Fibroblast of villous mesenchyme (primary cell): ENCODE data around the gene P2RY13. TPM values are rescaled to one million over a fixed set of nuclear protein-coding genes. Genes with fewer than 3 reads are reported as not detected.

Experiments used
- DNase-seq: peaks from one replicate; pipeline ENCODE4 v3.0.0-alpha.2; 2010; ENCODE audit warnings: low read depth
- H3K4me3 ChIP-seq: 2 replicates; pipeline ENCODE4 v1.5.1; 2011; ENCODE audit warnings: low read depth, mild to moderate bottlenecking, low read length
- CTCF ChIP-seq: IDR thresholded peaks from 2 replicates; pipeline ENCODE4 v1.5.1; 2012; ENCODE audit warnings: low read depth, mild to moderate bottlenecking, low read length; ENCODE audit not compliant: insufficient read depth
- total RNA-seq: library from RNA; depleted of rRNA; stranded (reverse); fragments of >200 nt; gene quantifications from 2 replicates; pipeline ENCODE4 v1.2.3, GENCODE V29; 2012

P2RY13 gene
- total RNA-seq, 1 donor, result not detected

- no peak for TF ChIP-seq CTCF
- DNase-seq, result no peak
- no peak overlapping the region for H3K4me3 ChIP-seq
These were observed 39.9 kb downstream of the P2RY13 start for GRCh38 chr3:151289445-151289844.

GRCh38 chr3:151285940-151286339 lies 43.4 kb downstream of the P2RY13 start:
- DNase-seq, result no peak
- no peak overlapping the region for H3K4me3 ChIP-seq
- no peak for TF ChIP-seq CTCF

- no peak overlapping the region for H3K4me3 ChIP-seq
- DNase-seq, result peak; percentile 88
- TF ChIP-seq CTCF, result no peak
These were observed 45.4 kb downstream of the P2RY13 start for GRCh38 chr3:151283907-151284461.

GRCh38 chr3:151283387-151283786 lies 46.0 kb downstream of the P2RY13 start:
- TF ChIP-seq CTCF, result no peak
- H3K4me3 ChIP-seq, result no peak overlapping the region
- DNase-seq, result no peak

- peak; percentile 70 for DNase-seq
- H3K4me3 ChIP-seq, result no peak overlapping the region
- TF ChIP-seq CTCF, result peak; percentile 61
These were observed 46.4 kb downstream of the P2RY13 start for GRCh38 chr3:151282921-151283320.

GRCh38 chr3:151281671-151282324 lies 47.6 kb downstream of the P2RY13 start:
- DNase-seq, result peak; percentile 73
- no peak overlapping the region for H3K4me3 ChIP-seq
- TF ChIP-seq CTCF, result no peak

- TF ChIP-seq CTCF, result no peak
- no peak within 1 kb of the TSS for H3K4me3 ChIP-seq
- no peak for DNase-seq
These were observed 51.1 kb downstream of the P2RY13 start, which contains the start of gene P2RY14 for GRCh38 chr3:151278230-151278629. P2RY14 (minus strand) TSS chr3:151278542; CDS start chr3:151214316, 64,226 bp downstream.
